PC-9 (cell line): Measurements from ENCODE around the gene BSCL2. TPM values are rescaled to one million over a fixed set of nuclear protein-coding genes. Genes with fewer than 3 reads are reported as not detected.

ENCODE experiments used
- BruUV-seq: library from RNA; stranded (reverse); fragments of 400-500 nt; replicated peaks from 2 replicates; lab custom pipeline; 2021; lab: Mats Ljungman, UMichigan
- CTCF ChIA-PET: fragments of 300-600 bp; sonication (Branson Sonifier 250); formaldehyde crosslinking; loops from one replicate; lab custom pipeline; 2022; ENCODE audit warnings: antibody characterized with exemption; lab: Charles Lee
- POLR2A ChIA-PET: fragments of 300-600 bp; sonication (Branson Sonifier 250); formaldehyde crosslinking; loops from one replicate; lab custom pipeline; 2022; ENCODE audit warnings: antibody characterized with exemption; ENCODE audit not compliant: unreplicated experiment; lab: Charles Lee
- DNase-seq, 2 experiments: peaks; one replicate each; pipeline versions ENCODE4 v3.0.0 to v3.0.0-alpha.2; 2015 to 2022; ENCODE audit warnings: mixed read lengths in 1 of 2
- H2AFZ ChIP-seq: fragments of 200-600 bp; sonication (generic); 2 replicates; pipeline ENCODE4 v1.8.1; 2017; ENCODE audit warnings: antibody characterized with exemption
- H3F3A ChIP-seq: fragments of 200-600 bp; sonication (generic); 2 replicates; pipeline ENCODE4 v1.8.1; 2017; ENCODE audit warnings: antibody characterized with exemption, mild to moderate bottlenecking, low read depth; ENCODE audit not compliant: insufficient read depth
- H3K27ac ChIP-seq: fragments of 200-600 bp; sonication (generic); 2 replicates; pipeline ENCODE4 v1.6.1; 2016; ENCODE audit warnings: mixed run types
- H3K27me3 ChIP-seq: fragments of 200-600 bp; sonication (generic); 2 replicates; pipeline ENCODE4 v1.6.1; 2016; ENCODE audit warnings: low read depth, mixed run types; ENCODE audit not compliant: insufficient read depth
- H3K36me3 ChIP-seq: fragments of 200-600 bp; sonication (generic); 2 replicates; pipeline ENCODE4 v1.6.1; 2016; ENCODE audit warnings: low read depth, mixed run types
- H3K4me1 ChIP-seq: fragments of 200-600 bp; sonication (generic); replicated peaks from 2 replicates; pipeline ENCODE4 v1.6.1; 2016; ENCODE audit warnings: mixed run types; ENCODE audit not compliant: insufficient read depth
- H3K4me2 ChIP-seq: fragments of 200-600 bp; sonication (generic); 2 replicates; pipeline ENCODE4 v1.6.1; 2017; ENCODE audit warnings: mixed run types
- H3K4me3 ChIP-seq: fragments of 200-600 bp; sonication (generic); 2 replicates; pipeline ENCODE4 v1.6.1; 2016; ENCODE audit warnings: mixed run types
- H3K79me2 ChIP-seq: fragments of 200-600 bp; sonication (generic); 2 replicates; pipeline ENCODE4 v1.6.1; 2017; ENCODE audit warnings: low read depth, mixed run types
- H3K9me2 ChIP-seq: fragments of 200-600 bp; sonication (generic); 2 replicates; pipeline ENCODE4 v1.8.1; 2017; ENCODE audit warnings: mild to moderate bottlenecking; ENCODE audit not compliant: insufficient read depth
- H3K9me3 ChIP-seq: fragments of 200-600 bp; sonication (generic); 2 replicates; pipeline ENCODE4 v1.8.1; 2016; ENCODE audit warnings: low read depth; ENCODE audit not compliant: insufficient read depth
- H4K20me1 ChIP-seq: fragments of 200-600 bp; sonication (generic); 2 replicates; pipeline ENCODE4 v1.8.1; 2017; ENCODE audit not compliant: insufficient read depth
- CTCF ChIP-seq: fragments of 200-600 bp; sonication (generic); conservative IDR thresholded peaks from 2 replicates; pipeline ENCODE4 v1.6.1; 2017; ENCODE audit warnings: mixed run types, antibody characterized with exemption, mild to moderate bottlenecking, moderate library complexity
- EZH2 ChIP-seq: fragments of 200-600 bp; sonication (generic); IDR thresholded peaks from 2 replicates; pipeline ENCODE4 v1.8.0; 2017; ENCODE audit warnings: antibody characterized with exemption, low read depth
- intact Hi-C: fragments of 100-400 bp; cut with micrococcal nuclease; formaldehyde crosslinking; loops from one replicate; pipeline ENCODE4 v1.10.0; 2022; ENCODE audit not compliant: unreplicated experiment
- total RNA-seq: library from RNA; stranded (reverse); gene quantifications from 2 replicates; pipeline ENCODE4 v1.2.3, GENCODE V29; 2021

The BSCL2 gene
- total RNA-seq, 1 experiment from 2014 or later, result 201 TPM

GRCh38 chr11:62688491-62688890 is 18.7 kb downstream of the BSCL2 start:
- no peaks in the 10 kb centered on the region for H3K4me1 ChIP-seq
- no peak overlapping the region for H3K27ac ChIP-seq
- DNase-seq, result no peak
- no peak for TF ChIP-seq EZH2
- no peak for TF ChIP-seq CTCF
- no peaks in the 10 kb centered on the region for H3K79me2 ChIP-seq
- H2AFZ ChIP-seq, result no peak overlapping the region
- ChIA-PET CTCF (no interaction called here), POLR2A (no interaction called here)
- no peak overlapping the region for H3K4me3 ChIP-seq
- H3K4me2 ChIP-seq, result no peak overlapping the region
- 0 out of 2 replicates have a peak, but pooled peaks cover 12% of the 10 kb centered on the region for H3K36me3 ChIP-seq
- no peaks in the 10 kb centered on the region for H3K27me3 ChIP-seq
- H3K9me2 ChIP-seq, result no peaks in the 10 kb centered on the region
- H3K9me3 ChIP-seq, result no peaks in the 10 kb centered on the region
- BruUV-seq, result no TSS peak
- peaks cover 19% of the 10 kb centered on the region for H3F3A ChIP-seq
- intact Hi-C loops, result no loop called here
- no peaks in the 10 kb centered on the region for H4K20me1 ChIP-seq

- no peak overlapping the region for H3K27ac ChIP-seq
- no peak overlapping the region for H3K4me2 ChIP-seq
- no peaks in the 10 kb centered on the region for H3K9me2 ChIP-seq
- H3K9me3 ChIP-seq, result no peaks in the 10 kb centered on the region
- no peak overlapping the region for H3K4me3 ChIP-seq
- no peaks in the 10 kb centered on the region for H3K27me3 ChIP-seq
- intact Hi-C loops, result no loop called here
- TF ChIP-seq EZH2, result no peak
- no peak for TF ChIP-seq CTCF
- H4K20me1 ChIP-seq, result no peaks in the 10 kb centered on the region
- H3K36me3 ChIP-seq, result 0 out of 2 replicates have a peak, but pooled peaks cover 6% of the 10 kb centered on the region
- H3F3A ChIP-seq, result peaks cover 19% of the 10 kb centered on the region
- no peaks in the 10 kb centered on the region for H3K79me2 ChIP-seq
- no peak for DNase-seq
- ChIA-PET CTCF (no interaction called here), POLR2A (no interaction called here)
- no peak overlapping the region for H2AFZ ChIP-seq
- no peaks in the 10 kb centered on the region for H3K4me1 ChIP-seq
- BruUV-seq, result no TSS peak
These were observed 19.5 kb downstream of the BSCL2 start for GRCh38 chr11:62687508-62688396.

- no peaks in the 10 kb centered on the region for H4K20me1 ChIP-seq
- ChIA-PET POLR2A (no interaction called here), CTCF (no interaction called here)
- intact Hi-C loops, result no loop called here
- H3K27ac ChIP-seq, result no peak overlapping the region
- BruUV-seq, result no TSS peak
- 0 out of 2 replicates have a peak, but pooled peaks cover 5% of the 10 kb centered on the region for H3K36me3 ChIP-seq
- peaks cover 29% of the 10 kb centered on the region for H3F3A ChIP-seq
- H3K4me2 ChIP-seq, result no peak overlapping the region
- H3K4me3 ChIP-seq, result no peak overlapping the region
- no peaks in the 10 kb centered on the region for H3K27me3 ChIP-seq
- TF ChIP-seq EZH2 (no peak), CTCF (no peak)
- DNase-seq, result no peak
- peaks cover 21% of the 10 kb centered on the region for H3K4me1 ChIP-seq
- no peaks in the 10 kb centered on the region for H3K9me3 ChIP-seq
- no peaks in the 10 kb centered on the region for H3K9me2 ChIP-seq
- H3K79me2 ChIP-seq, result peaks cover 14% of the 10 kb centered on the region
- H2AFZ ChIP-seq, result no peak overlapping the region
These were observed 24.7 kb downstream of the BSCL2 start for GRCh38 chr11:62682518-62682917.
